Cardiac muscle cell (in vitro differentiated cells and primary cell): ENCODE measurements around the gene SMS. TPM values are rescaled to one million over a fixed set of nuclear protein-coding genes. Genes with fewer than 3 reads are reported as not detected.

Source experiments
- DNase-seq, 2 donors: peaks; one replicate each; pipeline versions ENCODE4 v3.0.0 to v3.0.0-alpha.2; 2010 to 2017; ENCODE audit warnings: low read depth in 1 of 2, low spot score in 1 of 2
- H3K27ac ChIP-seq: fragments of 200-600 bp; sonication (generic); 2 replicates; pipeline ENCODE4 v1.5.1; 2016
- H3K27me3 ChIP-seq: fragments of 200-600 bp; sonication (generic); 2 replicates; pipeline ENCODE4 v1.6.0; 2016; ENCODE audit warnings: control low read depth
- H3K36me3 ChIP-seq: fragments of 200-600 bp; sonication (generic); 2 replicates; pipeline ENCODE4 v1.5.1; 2016; ENCODE audit warnings: control low read depth
- H3K4me1 ChIP-seq: fragments of 200-600 bp; sonication (generic); 2 replicates; pipeline ENCODE4 v1.8.1; 2017; ENCODE audit warnings: low read depth, mild to moderate bottlenecking, mixed run types
- H3K4me3 ChIP-seq: fragments of 200-600 bp; sonication (generic); 2 replicates; pipeline ENCODE4 v1.5.1; 2016; ENCODE audit warnings: mild to moderate bottlenecking
- H3K9me3 ChIP-seq: fragments of 200-600 bp; sonication (generic); 2 replicates; pipeline ENCODE4 v1.5.1; 2017; ENCODE audit warnings: low read depth, mild to moderate bottlenecking, control low read depth
- CTCF ChIP-seq: IDR thresholded peaks from 2 replicates; pipeline ENCODE4 v1.5.1; 2012; ENCODE audit warnings: low read depth, mild to moderate bottlenecking, low read length
- polyA plus RNA-seq: library from polyadenylated mRNA; unstranded; fragments of >200 nt; fragmentation: Nextera tagmentation; extraction: Ambion mirVana; gene quantifications from 2 replicates; pipeline ENCODE4 v1.2.1, GENCODE V29; 2016
- total RNA-seq: library from RNA; depleted of rRNA; stranded (reverse); fragments of >200 nt; gene quantifications from 2 replicates; pipeline ENCODE4 v1.2.3, GENCODE V29; 2016

SMS gene
- total and polyA plus RNA-seq, 2 experiments from 2014 or later, result 253 to 403 TPM

GRCh38 chrX:21990832-21991231, 50.3 kb downstream of the SMS start:
- peaks cover 17% of the 10 kb centered on the region for H3K4me1 ChIP-seq
- peaks cover 27% of the 10 kb centered on the region for H3K36me3 ChIP-seq
- no peaks in the 10 kb centered on the region for H3K9me3 ChIP-seq
- DNase-seq, result no peak
- H3K4me3 ChIP-seq, result no peak overlapping the region
- no peaks in the 10 kb centered on the region for H3K27me3 ChIP-seq
- no peak for TF ChIP-seq CTCF
- no peak overlapping the region for H3K27ac ChIP-seq

DNA sequence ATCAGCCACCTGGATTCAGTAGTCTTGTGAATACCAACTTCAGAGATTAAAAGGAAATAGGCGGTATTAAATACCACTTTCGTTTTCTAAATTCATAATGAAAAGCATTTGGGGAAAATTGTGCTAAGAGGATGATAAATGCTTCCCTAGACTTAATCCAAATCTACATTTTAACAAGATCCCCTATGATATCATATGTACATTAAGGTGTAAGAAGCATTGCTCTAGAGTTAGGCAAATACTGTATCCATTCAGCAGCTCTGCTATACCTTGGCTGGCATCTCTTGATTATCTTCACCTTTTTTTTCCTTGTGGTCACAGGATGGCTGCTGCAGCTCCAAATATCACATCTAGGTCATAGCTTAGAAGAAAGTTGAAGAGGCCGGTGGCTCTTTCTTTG, 51.0 kb downstream of the SMS start:
- H3K4me1 ChIP-seq, result peaks cover 17% of the 10 kb centered on the region
- peaks cover 24% of the 10 kb centered on the region for H3K36me3 ChIP-seq
- no peak for DNase-seq
- H3K4me3 ChIP-seq, result no peak overlapping the region
- TF ChIP-seq CTCF, result no peak
- H3K27ac ChIP-seq, result peak overlapping the region; percentile 66
- no peaks in the 10 kb centered on the region for H3K27me3 ChIP-seq
- H3K9me3 ChIP-seq, result no peaks in the 10 kb centered on the region

GRCh38 chrX:21993265-21993664, 52.8 kb downstream of the SMS start:
- H3K36me3 ChIP-seq, result peaks cover 11% of the 10 kb centered on the region
- H3K9me3 ChIP-seq, result no peaks in the 10 kb centered on the region
- peak overlapping the region; percentile 66 for H3K27ac ChIP-seq
- DNase-seq, result peak in 1 of 2 donors; percentile 44
- no peak overlapping the region for H3K4me3 ChIP-seq
- peaks cover 20% of the 10 kb centered on the region for H3K4me1 ChIP-seq
- no peaks in the 10 kb centered on the region for H3K27me3 ChIP-seq
- no peak for TF ChIP-seq CTCF

- Histone ChIP-seq H3K4me1 (peaks cover 18% of the 10 kb centered on the region), H3K4me3 (no peak overlapping the region), H3K36me3 (peaks cover 7% of the 10 kb centered on the region), H3K27ac (no peak overlapping the region), H3K9me3 (no peaks in the 10 kb centered on the region), H3K27me3 (no peaks in the 10 kb centered on the region)
- DNase-seq, result peak in 1 of 2 donors; percentile 78
- no peak for TF ChIP-seq CTCF
Measured at GRCh38 chrX:21996872-21997455, 56.5 kb downstream of the SMS start.

DNA sequence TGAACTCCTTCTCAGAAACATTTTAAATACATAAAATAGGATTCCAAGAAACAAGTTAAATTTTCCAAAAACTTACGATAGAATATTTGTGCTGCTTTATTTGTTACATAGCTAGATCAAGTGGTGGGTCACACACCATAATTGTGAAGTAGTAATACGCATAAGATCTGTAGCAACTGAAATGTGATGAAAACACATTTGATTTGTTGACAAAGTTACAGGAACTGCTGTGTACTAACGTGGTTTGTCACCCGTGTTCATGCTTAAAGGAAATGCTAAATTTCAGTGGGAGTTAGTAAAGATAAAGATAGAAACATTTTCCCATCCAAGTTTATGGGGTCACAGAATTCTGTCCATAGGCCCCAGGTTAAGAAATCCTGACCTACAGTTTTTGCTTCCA, 57.5 kb downstream of the SMS start:
- Histone ChIP-seq H3K4me3 (no peak overlapping the region), H3K36me3 (peaks cover 7% of the 10 kb centered on the region), H3K9me3 (no peaks in the 10 kb centered on the region), H3K27me3 (no peaks in the 10 kb centered on the region), H3K4me1 (peaks cover 7% of the 10 kb centered on the region), H3K27ac (peak overlapping the region; percentile 9)
- DNase-seq, result no peak
- no peak for TF ChIP-seq CTCF
